SK-N-SH (cell line): ENCODE results near the gene KRTAP12-1.
"Not testable (repeated sequence)": the region's sequence is repeated elsewhere in the genome, so short reads cannot be mapped to it uniquely, and the experiment has no call there.

ENCODE experiments used
- EZH2phosphoT487 ChIP-seq: fragments of 200-600 bp; sonication (generic); IDR thresholded peaks from 2 replicates; pipeline ENCODE4 v1.6.1; 2017; ENCODE audit warnings: low read depth, mixed run types, mild to moderate bottlenecking, antibody characterized with exemption, moderate library complexity, borderline replicate concordance
- MEF2A ChIP-seq: IDR thresholded peaks from 2 replicates; pipeline ENCODE4 v1.4.0; 2012; ENCODE audit warnings: low read depth, borderline replicate concordance
- MXI1 ChIP-seq: IDR thresholded peaks from 2 replicates; pipeline ENCODE4 v1.6.1; 2012; ENCODE audit warnings: mild to moderate bottlenecking, low read depth, low read length, improper control_type of control experiment
- RAD21 ChIP-seq: IDR thresholded peaks from 2 replicates; pipeline ENCODE4 v1.6.1; 2012; ENCODE audit warnings: mild to moderate bottlenecking, low read length
- SIN3A ChIP-seq: IDR thresholded peaks from 2 replicates; pipeline ENCODE4 v1.6.1; 2012; ENCODE audit warnings: low read depth, mild to moderate bottlenecking, low read length, moderate library complexity, borderline replicate concordance
- TEAD4 ChIP-seq: IDR thresholded peaks from 2 replicates; pipeline ENCODE4 v1.4.0; 2012; ENCODE audit warnings: mild to moderate bottlenecking, borderline replicate concordance; ENCODE audit not compliant: insufficient read depth
- TF ChIP-seq, protein P1 (sequence below): fragments of 200-600 bp; sonication (generic); IDR thresholded peaks from 2 replicates; pipeline ENCODE4 v1.6.1; 2017; ENCODE audit warnings: antibody characterized with exemption, mild to moderate bottlenecking, moderate library complexity
- TF ChIP-seq, protein P2 (sequence below): IDR thresholded peaks from 2 replicates; pipeline ENCODE4 v1.4.0; 2012; ENCODE audit warnings: low read depth, borderline replicate concordance
- TF ChIP-seq, protein P3 (sequence below): IDR thresholded peaks from 2 replicates; pipeline ENCODE4 v1.6.1; 2012; ENCODE audit warnings: mild to moderate bottlenecking, low read depth, low read length, moderate library complexity
- TF ChIP-seq, protein P4 (sequence below): IDR thresholded peaks from 2 replicates; pipeline ENCODE4 v1.4.0; 2012; ENCODE audit warnings: low read depth

DNA sequence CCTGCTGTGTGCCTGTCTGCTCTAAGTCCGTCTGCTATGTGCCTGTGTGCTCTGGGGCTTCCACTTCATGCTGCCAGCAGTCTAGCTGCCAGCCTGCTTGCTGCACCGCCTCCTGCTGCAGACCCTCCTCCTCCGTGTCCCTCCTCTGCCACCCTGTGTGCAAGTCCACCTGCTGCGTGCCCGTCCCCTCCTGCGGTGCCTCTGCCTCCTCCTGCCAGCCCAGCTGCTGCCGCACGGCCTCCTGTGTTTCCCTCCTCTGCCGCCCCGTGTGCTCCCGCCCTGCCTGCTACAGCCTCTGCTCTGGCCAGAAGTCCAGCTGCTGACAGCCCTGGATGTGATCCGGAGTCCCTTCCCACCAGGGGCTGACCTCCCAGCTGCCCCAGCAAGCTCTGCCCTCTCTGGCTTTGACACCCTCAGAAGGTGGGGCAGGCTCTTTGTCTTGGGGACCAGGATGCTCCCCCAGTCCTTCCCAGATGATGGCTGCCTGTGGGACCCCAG lies 44.1 kb downstream of the KRTAP12-1 start:
- TF ChIP-seq EZH2phosphoT487, TEAD4, MXI1, RAD21, MEF2A, SIN3A: not testable (repeated sequence)
- TF ChIP-seq, protein P1, sequence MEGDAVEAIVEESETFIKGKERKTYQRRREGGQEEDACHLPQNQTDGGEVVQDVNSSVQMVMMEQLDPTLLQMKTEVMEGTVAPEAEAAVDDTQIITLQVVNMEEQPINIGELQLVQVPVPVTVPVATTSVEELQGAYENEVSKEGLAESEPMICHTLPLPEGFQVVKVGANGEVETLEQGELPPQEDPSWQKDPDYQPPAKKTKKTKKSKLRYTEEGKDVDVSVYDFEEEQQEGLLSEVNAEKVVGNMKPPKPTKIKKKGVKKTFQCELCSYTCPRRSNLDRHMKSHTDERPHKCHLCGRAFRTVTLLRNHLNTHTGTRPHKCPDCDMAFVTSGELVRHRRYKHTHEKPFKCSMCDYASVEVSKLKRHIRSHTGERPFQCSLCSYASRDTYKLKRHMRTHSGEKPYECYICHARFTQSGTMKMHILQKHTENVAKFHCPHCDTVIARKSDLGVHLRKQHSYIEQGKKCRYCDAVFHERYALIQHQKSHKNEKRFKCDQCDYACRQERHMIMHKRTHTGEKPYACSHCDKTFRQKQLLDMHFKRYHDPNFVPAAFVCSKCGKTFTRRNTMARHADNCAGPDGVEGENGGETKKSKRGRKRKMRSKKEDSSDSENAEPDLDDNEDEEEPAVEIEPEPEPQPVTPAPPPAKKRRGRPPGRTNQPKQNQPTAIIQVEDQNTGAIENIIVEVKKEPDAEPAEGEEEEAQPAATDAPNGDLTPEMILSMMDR, result not testable (repeated sequence)
- TF ChIP-seq, protein P2, sequence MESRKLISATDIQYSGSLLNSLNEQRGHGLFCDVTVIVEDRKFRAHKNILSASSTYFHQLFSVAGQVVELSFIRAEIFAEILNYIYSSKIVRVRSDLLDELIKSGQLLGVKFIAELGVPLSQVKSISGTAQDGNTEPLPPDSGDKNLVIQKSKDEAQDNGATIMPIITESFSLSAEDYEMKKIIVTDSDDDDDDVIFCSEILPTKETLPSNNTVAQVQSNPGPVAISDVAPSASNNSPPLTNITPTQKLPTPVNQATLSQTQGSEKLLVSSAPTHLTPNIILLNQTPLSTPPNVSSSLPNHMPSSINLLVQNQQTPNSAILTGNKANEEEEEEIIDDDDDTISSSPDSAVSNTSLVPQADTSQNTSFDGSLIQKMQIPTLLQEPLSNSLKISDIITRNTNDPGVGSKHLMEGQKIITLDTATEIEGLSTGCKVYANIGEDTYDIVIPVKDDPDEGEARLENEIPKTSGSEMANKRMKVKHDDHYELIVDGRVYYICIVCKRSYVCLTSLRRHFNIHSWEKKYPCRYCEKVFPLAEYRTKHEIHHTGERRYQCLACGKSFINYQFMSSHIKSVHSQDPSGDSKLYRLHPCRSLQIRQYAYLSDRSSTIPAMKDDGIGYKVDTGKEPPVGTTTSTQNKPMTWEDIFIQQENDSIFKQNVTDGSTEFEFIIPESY, result not testable (repeated sequence)
- TF ChIP-seq, protein P3, sequence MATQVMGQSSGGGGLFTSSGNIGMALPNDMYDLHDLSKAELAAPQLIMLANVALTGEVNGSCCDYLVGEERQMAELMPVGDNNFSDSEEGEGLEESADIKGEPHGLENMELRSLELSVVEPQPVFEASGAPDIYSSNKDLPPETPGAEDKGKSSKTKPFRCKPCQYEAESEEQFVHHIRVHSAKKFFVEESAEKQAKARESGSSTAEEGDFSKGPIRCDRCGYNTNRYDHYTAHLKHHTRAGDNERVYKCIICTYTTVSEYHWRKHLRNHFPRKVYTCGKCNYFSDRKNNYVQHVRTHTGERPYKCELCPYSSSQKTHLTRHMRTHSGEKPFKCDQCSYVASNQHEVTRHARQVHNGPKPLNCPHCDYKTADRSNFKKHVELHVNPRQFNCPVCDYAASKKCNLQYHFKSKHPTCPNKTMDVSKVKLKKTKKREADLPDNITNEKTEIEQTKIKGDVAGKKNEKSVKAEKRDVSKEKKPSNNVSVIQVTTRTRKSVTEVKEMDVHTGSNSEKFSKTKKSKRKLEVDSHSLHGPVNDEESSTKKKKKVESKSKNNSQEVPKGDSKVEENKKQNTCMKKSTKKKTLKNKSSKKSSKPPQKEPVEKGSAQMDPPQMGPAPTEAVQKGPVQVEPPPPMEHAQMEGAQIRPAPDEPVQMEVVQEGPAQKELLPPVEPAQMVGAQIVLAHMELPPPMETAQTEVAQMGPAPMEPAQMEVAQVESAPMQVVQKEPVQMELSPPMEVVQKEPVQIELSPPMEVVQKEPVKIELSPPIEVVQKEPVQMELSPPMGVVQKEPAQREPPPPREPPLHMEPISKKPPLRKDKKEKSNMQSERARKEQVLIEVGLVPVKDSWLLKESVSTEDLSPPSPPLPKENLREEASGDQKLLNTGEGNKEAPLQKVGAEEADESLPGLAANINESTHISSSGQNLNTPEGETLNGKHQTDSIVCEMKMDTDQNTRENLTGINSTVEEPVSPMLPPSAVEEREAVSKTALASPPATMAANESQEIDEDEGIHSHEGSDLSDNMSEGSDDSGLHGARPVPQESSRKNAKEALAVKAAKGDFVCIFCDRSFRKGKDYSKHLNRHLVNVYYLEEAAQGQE, result not testable (repeated sequence)
- TF ChIP-seq, protein P4, sequence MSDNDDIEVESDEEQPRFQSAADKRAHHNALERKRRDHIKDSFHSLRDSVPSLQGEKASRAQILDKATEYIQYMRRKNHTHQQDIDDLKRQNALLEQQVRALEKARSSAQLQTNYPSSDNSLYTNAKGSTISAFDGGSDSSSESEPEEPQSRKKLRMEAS, result not testable (repeated sequence)
